ENCODE data around the gene KLHL41. TPM values are rescaled to one million over a fixed set of nuclear protein-coding genes. Genes with fewer than 3 reads are reported as not detected.

Gene KLHL41
- total and polyA plus RNA-seq, 4 donors: 0.25 to 0.87 (median 0.71) TPM

DNA sequence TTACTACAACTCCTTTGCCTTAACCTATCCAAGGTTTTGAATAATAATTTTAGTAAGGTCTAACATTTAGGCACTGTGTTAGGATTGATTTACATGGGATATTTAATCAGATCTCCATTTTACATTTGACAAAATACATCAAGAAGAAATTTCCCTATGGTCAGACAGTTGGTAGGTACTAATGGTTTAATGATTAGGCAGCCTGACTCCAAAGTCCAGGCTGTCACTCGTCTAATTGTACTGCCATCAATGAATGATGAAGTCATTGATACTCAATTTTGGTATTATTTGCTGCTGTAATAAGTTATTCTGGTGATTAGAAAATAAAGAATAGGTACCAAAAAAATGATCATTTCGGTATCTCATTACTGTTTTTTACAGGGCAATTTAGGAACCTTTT lies 16.1 kb upstream of the KLHL41 start:
- ATAC-seq (ENCODE audit: low FRiP score) (no peak), DNase-seq (no peak)
- intact Hi-C loops (cut with DNase I): no loop called here
- no peak overlapping the region for H3K27ac ChIP-seq (ENCODE audit: low read depth in 1 of 2, low read length in 2 of 2)
- 91 to 93% methylated on average over 2 of the region's 2 CpGs for WGBS, 2 donors
- peaks cover 0 to 1% of the 10 kb centered on the region in 2 donors for H3K36me3 ChIP-seq (ENCODE audit: control insufficient read depth in 1 of 2, insufficient read depth in 2 of 2, low read length in 1 of 2)
- no peaks in the 10 kb centered on the region for H3K27me3 ChIP-seq (ENCODE audit: control insufficient read depth in 1 of 2, insufficient read depth in 2 of 2, low read length in 1 of 2)
- no peak overlapping the region for H3K4me3 ChIP-seq (ENCODE audit: low read length in 2 of 2)
- no peaks in the 10 kb centered on the region for H3K4me1 ChIP-seq (ENCODE audit: control insufficient read depth in 1 of 2, insufficient read depth in 2 of 2, low read length in 2 of 2)
- no peaks in the 10 kb centered on the region for H3K9me3 ChIP-seq (ENCODE audit: control insufficient read depth, low read length)

- Histone ChIP-seq H3K4me1 (ENCODE audit: control insufficient read depth in 1 of 2, insufficient read depth in 2 of 2, low read length in 2 of 2) (no peaks in the 10 kb centered on the region), H3K36me3 (ENCODE audit: control insufficient read depth in 1 of 2, insufficient read depth in 2 of 2, low read length in 1 of 2) (peaks cover 0 to 8% of the 10 kb centered on the region in 2 donors), H3K9me3 (ENCODE audit: control insufficient read depth, low read length) (no peaks in the 10 kb centered on the region), H3K4me3 (ENCODE audit: low read length in 2 of 2) (no peak overlapping the region), H3K27me3 (ENCODE audit: control insufficient read depth in 1 of 2, insufficient read depth in 2 of 2, low read length in 1 of 2) (no peaks in the 10 kb centered on the region), H3K27ac (ENCODE audit: low read depth in 1 of 2, low read length in 2 of 2) (no peak overlapping the region)
- WGBS, 2 donors: 95 to 97% methylated on average over 5 of the region's 5 CpGs
- no peak for DNase-seq
- intact Hi-C loops (cut with DNase I): no loop called here
- ATAC-seq (ENCODE audit: low FRiP score): no peak
Measured at GRCh38 chr2:169495310-169495928, 14.1 kb upstream of the KLHL41 start.

DNA sequence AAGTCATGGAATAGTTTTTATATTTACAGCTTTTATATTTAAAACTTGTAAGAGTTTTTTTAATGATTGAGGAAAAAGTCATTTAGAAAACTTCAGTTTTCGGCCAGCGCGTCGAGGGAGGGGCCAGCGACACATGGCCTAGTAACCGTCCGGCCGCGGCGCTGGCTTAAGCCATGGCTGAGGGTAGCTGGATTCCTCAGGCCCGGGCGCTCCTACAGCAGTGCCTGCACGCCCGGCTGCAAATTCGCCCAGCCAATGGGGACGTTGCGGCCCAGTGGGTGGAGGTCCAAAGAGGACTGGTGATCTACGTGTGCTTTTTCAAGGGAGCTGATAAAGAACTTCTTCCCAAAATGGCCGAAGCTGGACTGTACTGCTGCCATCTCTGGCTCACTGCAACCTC lies 4.9 kb upstream of the KLHL41 start:
- H3K9me3 ChIP-seq (ENCODE audit: control insufficient read depth, low read length): no peaks in the 10 kb centered on the region
- no peak for ATAC-seq (ENCODE audit: low FRiP score)
- intact Hi-C loops (cut with DNase I): no loop called here
- no peaks in the 10 kb centered on the region for H3K4me1 ChIP-seq (ENCODE audit: control insufficient read depth in 1 of 2, insufficient read depth in 2 of 2, low read length in 2 of 2)
- H3K27me3 ChIP-seq (ENCODE audit: control insufficient read depth in 1 of 2, insufficient read depth in 2 of 2, low read length in 1 of 2): no peaks in the 10 kb centered on the region
- H3K4me3 ChIP-seq (ENCODE audit: low read length in 2 of 2): no peak overlapping the region
- H3K36me3 ChIP-seq (ENCODE audit: control insufficient read depth in 1 of 2, insufficient read depth in 2 of 2, low read length in 1 of 2): peaks cover 2 to 7% of the 10 kb centered on the region in 2 donors
- no peak overlapping the region for H3K27ac ChIP-seq (ENCODE audit: low read depth in 1 of 2, low read length in 2 of 2)
- 97 to 98% methylated on average over 18 to 19 of the region's 19 CpGs for WGBS, 2 donors
- no peak for DNase-seq

DNA sequence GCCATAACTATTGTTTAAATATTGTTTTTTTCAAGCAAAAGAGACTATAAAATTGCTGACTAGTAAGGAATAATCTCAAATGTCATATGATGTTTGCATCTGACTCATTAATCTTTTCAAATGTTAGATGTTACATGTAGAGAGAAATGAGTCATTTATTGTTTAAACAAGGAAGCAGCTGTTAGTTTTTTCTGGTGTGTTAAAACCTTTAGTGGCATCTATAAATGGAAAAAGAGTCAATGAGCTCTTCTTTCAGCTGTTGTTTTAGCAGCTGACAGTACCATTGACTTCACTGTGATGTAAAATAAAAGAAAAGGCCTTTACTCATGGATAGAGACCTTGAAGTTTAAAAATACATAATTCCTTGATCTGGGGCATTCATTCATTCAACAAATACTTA lies 1.8 kb upstream of the KLHL41 start:
- Histone ChIP-seq H3K36me3 (ENCODE audit: control insufficient read depth in 1 of 2, insufficient read depth in 2 of 2, low read length in 1 of 2) (no peaks in the 10 kb centered on the region), H3K4me1 (ENCODE audit: control insufficient read depth in 1 of 2, insufficient read depth in 2 of 2, low read length in 2 of 2) (peaks cover 0 to 5% of the 10 kb centered on the region in 2 donors), H3K4me3 (ENCODE audit: low read length in 2 of 2) (no peak overlapping the region), H3K27ac (ENCODE audit: low read depth in 1 of 2, low read length in 2 of 2) (no peak overlapping the region), H3K27me3 (ENCODE audit: control insufficient read depth in 1 of 2, insufficient read depth in 2 of 2, low read length in 1 of 2) (no peaks in the 10 kb centered on the region), H3K9me3 (ENCODE audit: control insufficient read depth, low read length) (no peaks in the 10 kb centered on the region)
- intact Hi-C loops (cut with DNase I): no loop called here
- DNase-seq: no peak
- no peak for ATAC-seq (ENCODE audit: low FRiP score)

DNA sequence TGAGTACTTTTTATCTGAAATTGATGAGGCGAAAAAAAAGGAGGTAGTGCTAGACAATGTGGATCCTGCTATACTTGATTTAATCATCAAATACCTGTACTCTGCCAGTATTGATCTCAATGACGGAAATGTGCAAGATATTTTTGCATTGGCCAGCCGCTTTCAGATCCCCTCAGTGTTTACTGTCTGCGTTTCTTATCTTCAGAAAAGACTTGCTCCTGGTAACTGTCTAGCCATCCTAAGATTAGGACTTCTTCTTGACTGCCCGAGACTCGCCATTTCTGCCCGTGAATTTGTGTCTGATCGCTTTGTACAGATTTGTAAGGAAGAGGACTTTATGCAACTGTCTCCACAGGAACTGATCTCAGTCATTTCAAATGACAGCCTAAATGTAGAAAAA lies 453 bp downstream of the KLHL41 start:
- Histone ChIP-seq H3K27ac (ENCODE audit: low read depth in 1 of 2, low read length in 2 of 2) (no peak overlapping the region), H3K36me3 (ENCODE audit: control insufficient read depth in 1 of 2, insufficient read depth in 2 of 2, low read length in 1 of 2) (no peaks in the 10 kb centered on the region), H3K27me3 (ENCODE audit: control insufficient read depth in 1 of 2, insufficient read depth in 2 of 2, low read length in 1 of 2) (no peaks in the 10 kb centered on the region), H3K4me3 (ENCODE audit: low read length in 2 of 2) (no peak overlapping the region), H3K4me1 (ENCODE audit: control insufficient read depth in 1 of 2, insufficient read depth in 2 of 2, low read length in 2 of 2) (peaks cover 0 to 5% of the 10 kb centered on the region in 2 donors), H3K9me3 (ENCODE audit: control insufficient read depth, low read length) (no peaks in the 10 kb centered on the region)
- intact Hi-C loops (cut with DNase I): no loop called here
- WGBS, 2 donors: 74 to 75% methylated on average over 8 of the region's 8 CpGs
- ATAC-seq (ENCODE audit: low FRiP score) (no peak), DNase-seq (no peak)

- Histone ChIP-seq H3K9me3 (ENCODE audit: control insufficient read depth, low read length) (no peaks in the 10 kb centered on the region), H3K27me3 (ENCODE audit: control insufficient read depth in 1 of 2, insufficient read depth in 2 of 2, low read length in 1 of 2) (no peaks in the 10 kb centered on the region), H3K36me3 (ENCODE audit: control insufficient read depth in 1 of 2, insufficient read depth in 2 of 2, low read length in 1 of 2) (no peaks in the 10 kb centered on the region), H3K4me1 (ENCODE audit: control insufficient read depth in 1 of 2, insufficient read depth in 2 of 2, low read length in 2 of 2) (peaks cover 0 to 5% of the 10 kb centered on the region in 2 donors), H3K4me3 (ENCODE audit: low read length in 2 of 2) (no peak overlapping the region), H3K27ac (ENCODE audit: low read depth in 1 of 2, low read length in 2 of 2) (no peak overlapping the region)
- WGBS, 2 donors: 93 to 98% methylated on average over 4 of the region's 4 CpGs
- no peak for ATAC-seq (ENCODE audit: low FRiP score)
- DNase-seq: no peak
- intact Hi-C loops (cut with DNase I): no loop called here
Measured at GRCh38 chr2:169510496-169510895, 994 bp downstream of the KLHL41 start.

DNA sequence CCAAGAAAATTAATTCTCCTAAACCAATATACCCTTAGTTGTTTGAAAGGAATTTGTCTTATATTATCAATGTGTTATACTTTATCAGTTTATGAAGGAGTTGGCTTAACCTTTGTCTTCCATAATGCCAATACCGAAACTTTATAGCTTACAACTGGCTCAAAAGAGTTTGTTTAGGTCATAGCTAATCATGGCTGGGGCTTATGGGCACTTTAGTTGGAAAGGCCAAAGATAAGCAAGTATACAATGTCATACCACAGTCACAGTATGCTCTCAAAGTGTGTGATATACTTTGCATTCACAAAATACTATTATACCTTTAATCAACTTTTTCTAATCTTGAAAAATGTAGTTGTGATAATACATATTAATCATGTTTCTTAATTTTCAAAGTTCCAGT lies 2.3 kb downstream of the KLHL41 start:
- H3K36me3 ChIP-seq (ENCODE audit: control insufficient read depth in 1 of 2, insufficient read depth in 2 of 2, low read length in 1 of 2): no peaks in the 10 kb centered on the region
- WGBS, 2 donors: 89 to 91% methylated on average over 1 of the region's 1 CpG
- H3K9me3 ChIP-seq (ENCODE audit: control insufficient read depth, low read length): no peaks in the 10 kb centered on the region
- no peak overlapping the region for H3K27ac ChIP-seq (ENCODE audit: low read depth in 1 of 2, low read length in 2 of 2)
- ATAC-seq (ENCODE audit: low FRiP score) (no peak), DNase-seq (no peak)
- H3K4me1 ChIP-seq (ENCODE audit: control insufficient read depth in 1 of 2, insufficient read depth in 2 of 2, low read length in 2 of 2): peaks cover 0 to 5% of the 10 kb centered on the region in 2 donors
- no peak overlapping the region for H3K4me3 ChIP-seq (ENCODE audit: low read length in 2 of 2)
- intact Hi-C loops (cut with DNase I): no loop called here
- no peaks in the 10 kb centered on the region for H3K27me3 ChIP-seq (ENCODE audit: control insufficient read depth in 1 of 2, insufficient read depth in 2 of 2, low read length in 1 of 2)

DNA sequence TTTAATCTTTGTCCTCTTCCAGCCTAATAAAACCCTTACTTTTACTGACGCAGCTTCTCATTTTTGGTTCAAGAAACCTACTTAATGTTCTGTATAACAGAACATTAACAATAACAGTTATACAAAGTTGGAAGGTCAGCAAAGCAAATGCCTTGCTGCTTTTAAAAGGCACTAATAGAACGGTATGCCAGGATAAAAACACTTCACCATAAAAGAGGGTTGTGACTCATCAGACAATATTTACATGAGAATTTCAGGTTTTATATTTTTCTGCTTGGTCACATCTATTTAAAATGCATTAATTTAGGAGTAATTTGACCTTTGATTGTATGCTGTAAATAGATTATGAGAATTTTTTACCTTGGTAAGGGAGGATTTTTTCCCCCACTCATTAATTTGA lies 3.0 kb downstream of the KLHL41 start:
- H3K27me3 ChIP-seq (ENCODE audit: control insufficient read depth in 1 of 2, insufficient read depth in 2 of 2, low read length in 1 of 2): no peaks in the 10 kb centered on the region
- WGBS, 2 donors: 16% methylated on average over 2 of the region's 2 CpGs
- no peaks in the 10 kb centered on the region for H3K36me3 ChIP-seq (ENCODE audit: control insufficient read depth in 1 of 2, insufficient read depth in 2 of 2, low read length in 1 of 2)
- ATAC-seq (ENCODE audit: low FRiP score): no peak
- no peak for DNase-seq
- no peaks in the 10 kb centered on the region for H3K9me3 ChIP-seq (ENCODE audit: control insufficient read depth, low read length)
- H3K4me3 ChIP-seq (ENCODE audit: low read length in 2 of 2): no peak overlapping the region
- H3K4me1 ChIP-seq (ENCODE audit: control insufficient read depth in 1 of 2, insufficient read depth in 2 of 2, low read length in 2 of 2): peaks cover 0 to 5% of the 10 kb centered on the region in 2 donors
- intact Hi-C loops (cut with DNase I): no loop called here
- H3K27ac ChIP-seq (ENCODE audit: low read depth in 1 of 2, low read length in 2 of 2): no peak overlapping the region

GRCh38 chr2:169513094-169513493 lies 3.6 kb downstream of the KLHL41 start:
- DNase-seq (no peak), ATAC-seq (ENCODE audit: low FRiP score) (no peak)
- peaks cover 0 to 5% of the 10 kb centered on the region in 2 donors for H3K4me1 ChIP-seq (ENCODE audit: control insufficient read depth in 1 of 2, insufficient read depth in 2 of 2, low read length in 2 of 2)
- H3K27me3 ChIP-seq (ENCODE audit: control insufficient read depth in 1 of 2, insufficient read depth in 2 of 2, low read length in 1 of 2): no peaks in the 10 kb centered on the region
- 100% methylated on average over 1 of the region's 1 CpG for WGBS, 2 donors
- no peaks in the 10 kb centered on the region for H3K36me3 ChIP-seq (ENCODE audit: control insufficient read depth in 1 of 2, insufficient read depth in 2 of 2, low read length in 1 of 2)
- H3K27ac ChIP-seq (ENCODE audit: low read depth in 1 of 2, low read length in 2 of 2): no peak overlapping the region
- H3K4me3 ChIP-seq (ENCODE audit: low read length in 2 of 2): no peak overlapping the region
- intact Hi-C loops (cut with DNase I): no loop called here
- no peaks in the 10 kb centered on the region for H3K9me3 ChIP-seq (ENCODE audit: control insufficient read depth, low read length)
